Pancreas (tissue), 10 donors: ENCODE measurements around the gene PROS1. TPM values are rescaled to one million over a fixed set of nuclear protein-coding genes. Genes with fewer than 3 reads are reported as not detected.

ENCODE experiments used
- ATAC-seq, 4 donors: fragments of 200-7000 bp; cut with Tn5 transposase; one replicate each; pipeline versions ENCODE4 v1.8.0 to v1.9.1; 2020; ENCODE audit warnings: mild to moderate bottlenecking in 4 of 4, moderate library complexity in 4 of 4
- DNase-seq, 6 donors: peaks; one replicate each; pipeline ENCODE4 v3.0.0-alpha.2; 2020
- FAIRE-seq: peaks from 2 replicates; lab custom pipeline; 2012; peaks lifted over from hg19 to GRCh38; lab: Jason Lieb, UNC
- H3K27ac ChIP-seq, 4 donors: fragments of 200-600 bp; sonication (generic); 1 replicate in 3 of 4; 2 replicates in 1 of 4; pipeline versions ENCODE4 v1.5.0 to v1.8.0; 2020
- H3K27me3 ChIP-seq, 4 donors: fragments of 200-600 bp; one replicate each; pipeline ENCODE4 v1.8.0; 2021
- H3K36me3 ChIP-seq, 3 donors: fragments of 200-600 bp; sonication (generic) in 1 of 3; one replicate each; pipeline versions ENCODE4 v1.5.0 to v1.8.0; 2020 to 2021
- H3K4me1 ChIP-seq, 3 donors: fragments of 200-600 bp; one replicate each; pipeline ENCODE4 v1.8.0; 2021
- H3K4me3 ChIP-seq, 4 donors: fragments of 200-600 bp; sonication (generic) in 2 of 4; one replicate each; pipeline versions ENCODE4 v1.5.0 to v1.8.0; 2020 to 2021
- H3K9me3 ChIP-seq, 4 donors: fragments of 200-600 bp; one replicate each; pipeline ENCODE4 v1.8.0; 2021
- CTCF ChIP-seq, 4 donors: fragments of 200-600 bp; sonication (generic) in 3 of 4; IDR thresholded peaks; one replicate each; pipeline versions ENCODE4 v1.5.0 to v1.8.0; 2021; ENCODE audit warnings: antibody characterized with exemption in 4 of 4
- WGBS, 2 donors: extraction: QIAGEN DNeasy Blood & Tissue Kit; methylation state at CpG; one replicate each; pipeline ENCODE4 v1.1.7; 2013; 5-methylcytosine and 5-hydroxymethylcytosine counted together
- intact Hi-C, 3 donors: fragments of 100-400 bp; cut with DNase I; formaldehyde crosslinking; loops; one replicate each; pipeline versions ENCODE4 v1.11.1 to v1.14.2; 2022
- polyA plus RNA-seq, 2 donors: library from polyadenylated mRNA; stranded (reverse); fragments of 200-250 nt; gene quantifications; one replicate each; pipeline ENCODE4 v1.2.3, GENCODE V29; 2013
- total RNA-seq, 6 donors: library from RNA; stranded (reverse); fragmentation: NEBNext Ultra II Directional in 4 of 6; extraction: Animal tissue kit (Norgen Biotek cat#: 25700) in 4 of 6; gene quantifications; one replicate each; pipeline versions ENCODE4 v1.2.1 to v1.2.4, GENCODE V29; 2021 to 2023
- donor health status: healthy with polysubstance abuse.
- donor health status: DM: no; HTN: no; CAD: no; lungs with moderate emphysema.
- donor health status: DM: no; HTN: no; CAD: no.
- donor health status: control.
- donor health status: control.
- donor health status: Bipolar disorder and iron deficiency.
- donor health status: DM: yes; HTN: yes; CAD: no.
- donor health status: DM: no; HTN: no; CAD: no.
- donor health status: DM: no; HTN: no; CAD: no.
- donor health status: DM: yes; HTN: yes; CAD: no.

The PROS1 gene
- total and polyA plus RNA-seq, 8 donors: 1.4 to 11.1 (median 4.6) TPM

GRCh38 chr3:94004301-94004910, 30.7 kb upstream of the PROS1 start:
- Histone ChIP-seq H3K27ac (no peak overlapping the region), H3K36me3 (no peaks in the 10 kb centered on the region), H3K27me3 (no peaks in the 10 kb centered on the region), H3K9me3 (no peaks in the 10 kb centered on the region), H3K4me3 (no peak overlapping the region), H3K4me1 (peaks cover 0 to 4% (median 0%) of the 10 kb centered on the region in 3 donors)
- TF ChIP-seq CTCF (IDR thresholded peaks at IDR 0.05): peak; percentile 12 to 63 (median 52)
- WGBS, 2 donors: 0 to 1% methylated on average over 4 of the region's 4 CpGs
- peak; percentile 97 for FAIRE-seq
- intact Hi-C loops: loop anchor here in 1 of 3 donors (10.0 kb wide), 1 partner anchor 60 kb away; the partner anchor contains the start of genes DHFR2 and NSUN3
- peak; percentile 68 to 96 (median 92) for ATAC-seq
- no peak for DNase-seq

GRCh38 chr3:94001827-94002495, 28.3 kb upstream of the PROS1 start:
- Histone ChIP-seq H3K9me3 (no peaks in the 10 kb centered on the region), H3K27ac (no peak overlapping the region), H3K4me3 (no peak overlapping the region), H3K27me3 (no peaks in the 10 kb centered on the region), H3K36me3 (no peaks in the 10 kb centered on the region), H3K4me1 (peaks cover 0 to 4% (median 0%) of the 10 kb centered on the region in 3 donors)
- no peak for TF ChIP-seq CTCF (IDR thresholded peaks at IDR 0.05)
- no peak for FAIRE-seq
- intact Hi-C loops: loop anchor here in 1 of 3 donors (10.0 kb wide), 1 partner anchor 63 kb away; the partner anchor contains the start of genes DHFR2 and NSUN3
- WGBS, 2 donors: 81 to 88% methylated on average over 3 of the region's 3 CpGs
- DNase-seq: no peak
- no peak for ATAC-seq

GRCh38 chr3:94001191-94001590, 27.5 kb upstream of the PROS1 start:
- TF ChIP-seq CTCF (IDR thresholded peaks at IDR 0.05): no peak
- H3K9me3 ChIP-seq: no peaks in the 10 kb centered on the region
- no peak overlapping the region for H3K27ac ChIP-seq
- ATAC-seq (no peak), DNase-seq (no peak), FAIRE-seq (no peak)
- peaks cover 0 to 4% (median 0%) of the 10 kb centered on the region in 3 donors for H3K4me1 ChIP-seq
- intact Hi-C loops: loop anchor here in 1 of 3 donors (10.0 kb wide), 1 partner anchor 64 kb away; the partner anchor contains the start of genes DHFR2 and NSUN3
- 59 to 61% methylated on average over 1 of the region's 1 CpG for WGBS, 2 donors
- H3K27me3 ChIP-seq: no peaks in the 10 kb centered on the region
- no peak overlapping the region for H3K4me3 ChIP-seq
- H3K36me3 ChIP-seq: no peaks in the 10 kb centered on the region

- FAIRE-seq (no peak), ATAC-seq (no peak), DNase-seq (no peak)
- 80 to 85% methylated on average over 3 of the region's 3 CpGs for WGBS, 2 donors
- intact Hi-C loops: no loop called here
- H3K4me3 ChIP-seq: no peak overlapping the region
- H3K27ac ChIP-seq: no peak overlapping the region
- H3K9me3 ChIP-seq: no peaks in the 10 kb centered on the region
- H3K4me1 ChIP-seq: no peaks in the 10 kb centered on the region
- H3K36me3 ChIP-seq: no peaks in the 10 kb centered on the region
- no peaks in the 10 kb centered on the region for H3K27me3 ChIP-seq
- TF ChIP-seq CTCF (IDR thresholded peaks at IDR 0.05): no peak
Observed at GRCh38 chr3:93994056-93994455, 20.4 kb upstream of the PROS1 start.

GRCh38 chr3:93992207-93992606, 18.5 kb upstream of the PROS1 start:
- Histone ChIP-seq H3K9me3 (no peaks in the 10 kb centered on the region), H3K27me3 (no peaks in the 10 kb centered on the region), H3K27ac (no peak overlapping the region), H3K4me3 (no peak overlapping the region), H3K36me3 (no peaks in the 10 kb centered on the region), H3K4me1 (no peaks in the 10 kb centered on the region)
- 75 to 79% methylated on average over 3 of the region's 3 CpGs for WGBS, 2 donors
- FAIRE-seq: no peak
- ATAC-seq: no peak
- DNase-seq: no peak
- intact Hi-C loops: no loop called here
- TF ChIP-seq CTCF (IDR thresholded peaks at IDR 0.05): no peak
